Esophagus muscularis mucosa (tissue), 3 donors: ENCODE measurements around the gene TBC1D17.

Source experiments
- CTCF ChIP-seq, 3 experiments: fragments of 200-600 bp in 2 of 3; fragments of 450-650 bp in 1 of 3; sonication (generic) in 2 of 3; IDR thresholded peaks; one replicate each; pipeline ENCODE4 v1.5.1; 2017 to 2019; ENCODE audit warnings: antibody characterized with exemption in 3 of 3, mild to moderate bottlenecking in 2 of 3, moderate library complexity in 1 of 3
- POLR2A ChIP-seq: fragments of 450-650 bp; IDR thresholded peaks from one replicate; pipeline ENCODE4 v1.6.1; 2017; ENCODE audit warnings: antibody characterized with exemption, moderate library complexity, mild to moderate bottlenecking, low read depth
- POLR2AphosphoS5 ChIP-seq, 2 donors: sonication (generic); formaldehyde crosslinking; IDR thresholded peaks; one replicate each; pipeline ENCODE4 v1.6.1; 2017; ENCODE audit warnings: antibody characterized with exemption in 2 of 2

- TF ChIP-seq CTCF (IDR thresholded peaks at IDR 0.05) (no peak), POLR2AphosphoS5 (IDR thresholded peaks at IDR 0.05) (no peak), POLR2A (no peak)
These were observed 29.5 kb downstream of the TBC1D17 start for GRCh38 chr19:49906879-49907564.
